GM23248 (cell line): ENCODE measurements around the gene RAI1. TPM values are rescaled to one million over a fixed set of nuclear protein-coding genes. Genes with fewer than 3 reads are reported as not detected.

Source experiments
- DNase-seq: peaks from one replicate; pipeline ENCODE4 v3.0.0-alpha.2; 2015
- H2AFZ ChIP-seq: fragments of 200-600 bp; sonication (generic); 2 replicates; pipeline ENCODE4 v1.6.1; 2016; ENCODE audit warnings: antibody characterized with exemption
- H3F3A ChIP-seq: fragments of 200-600 bp; sonication (generic); 2 replicates; pipeline ENCODE4 v1.6.1; 2016; ENCODE audit warnings: mild to moderate bottlenecking, antibody characterized with exemption, mixed run types; ENCODE audit not compliant: insufficient read depth
- H3K27ac ChIP-seq: fragments of 200-600 bp; sonication (generic); 2 replicates; pipeline ENCODE4 v1.5.1; 2016; ENCODE audit warnings: mild to moderate bottlenecking
- H3K27me3 ChIP-seq: fragments of 200-600 bp; sonication (generic); replicated peaks from 2 replicates; pipeline ENCODE4 v1.6.1; 2016; ENCODE audit warnings: mild to moderate bottlenecking; ENCODE audit not compliant: insufficient read depth
- H3K36me3 ChIP-seq: fragments of 200-600 bp; sonication (generic); 2 replicates; pipeline ENCODE4 v1.6.1; 2016; ENCODE audit warnings: low read depth, mild to moderate bottlenecking
- H3K4me1 ChIP-seq: fragments of 200-600 bp; sonication (generic); 2 replicates; pipeline ENCODE4 v1.6.1; 2016; ENCODE audit warnings: mild to moderate bottlenecking; ENCODE audit not compliant: insufficient read depth
- H3K4me2 ChIP-seq: fragments of 200-600 bp; sonication (generic); one replicate; pipeline ENCODE4 v1.6.1; 2016; ENCODE audit warnings: mild to moderate bottlenecking; ENCODE audit not compliant: unreplicated experiment
- H3K4me3 ChIP-seq: fragments of 200-600 bp; sonication (generic); 2 replicates; pipeline ENCODE4 v1.5.1; 2016; ENCODE audit warnings: mild to moderate bottlenecking
- H3K79me2 ChIP-seq: fragments of 200-600 bp; sonication (generic); 2 replicates; pipeline ENCODE4 v1.6.1; 2016; ENCODE audit warnings: mild to moderate bottlenecking; ENCODE audit not compliant: insufficient read depth
- H3K9ac ChIP-seq: fragments of 200-600 bp; sonication (generic); 2 replicates; pipeline ENCODE4 v1.6.1; 2016; ENCODE audit warnings: mild to moderate bottlenecking
- H3K9me2 ChIP-seq: fragments of 200-600 bp; sonication (generic); 2 replicates; pipeline ENCODE4 v1.6.1; 2016; ENCODE audit warnings: mixed run types, mild to moderate bottlenecking, moderate library complexity; ENCODE audit not compliant: insufficient read depth
- H3K9me3 ChIP-seq: fragments of 200-600 bp; sonication (generic); one replicate; pipeline ENCODE4 v1.6.1; 2017; ENCODE audit warnings: low read depth
- H4K20me1 ChIP-seq: fragments of 200-600 bp; sonication (generic); 2 replicates; pipeline ENCODE4 v1.6.0; 2016; ENCODE audit not compliant: insufficient read depth
- EZH2 ChIP-seq: fragments of 200-600 bp; sonication (generic); IDR thresholded peaks from 2 replicates; pipeline ENCODE4 v1.6.1; 2018; ENCODE audit warnings: antibody characterized with exemption, mild to moderate bottlenecking; ENCODE audit not compliant: insufficient read depth, poor library complexity, severe bottlenecking
- EZH2phosphoT487 ChIP-seq: fragments of 200-600 bp; sonication (generic); IDR thresholded peaks from 2 replicates; pipeline ENCODE4 v1.6.1; 2018; ENCODE audit warnings: antibody characterized with exemption, moderate library complexity, mild to moderate bottlenecking, low read depth; ENCODE audit not compliant: insufficient read depth
- WGBS, 2 experiments: methylation state at CpG; one replicate each; pipeline ENCODE4 v1.1.6; 2015 to 2017; ENCODE audit warnings: low lambda C conversion rate in 2 of 2, low coverage in 1 of 2; ENCODE audit errors: missing lambda C conversion rate in 2 of 2; 5-methylcytosine and 5-hydroxymethylcytosine counted together
- in situ Hi-C: fragments of 300-500 bp; cut with MboI; formaldehyde crosslinking; loops from 2 replicates; pipeline ENCODE4 v1.15.0; 2020
- polyA plus RNA-seq: library from polyadenylated mRNA; unstranded; fragments of >200 nt; fragmentation: Nextera tagmentation; extraction: Ambion mirVana; gene quantifications from 2 replicates; pipeline ENCODE4 v1.2.1, GENCODE V29; 2016
- total RNA-seq: library from RNA; depleted of rRNA; stranded (reverse); fragments of >200 nt; shearing (Covaris generic); gene quantifications from 2 replicates; pipeline ENCODE4 v1.2.3, GENCODE V29; 2014

The RAI1 gene
- total and polyA plus RNA-seq, 2 experiments from 2014 or later, result 5.2 to 9.1 TPM

GRCh38 chr17:17797119-17797809 lies 116.0 kb downstream of the RAI1 start:
- Histone ChIP-seq H3K4me2 (no peak overlapping the region), H3K9ac (no peak overlapping the region), H3K9me2 (no peaks in the 10 kb centered on the region), H2AFZ (no peak overlapping the region), H4K20me1 (no peaks in the 10 kb centered on the region), H3K4me1 (no peaks in the 10 kb centered on the region), H3K79me2 (no peaks in the 10 kb centered on the region), H3K27me3 (no peaks in the 10 kb centered on the region), H3K36me3 (no peaks in the 10 kb centered on the region), H3K4me3 (no peak overlapping the region), H3K27ac (no peak overlapping the region), H3F3A (no peaks in the 10 kb centered on the region), H3K9me3 (no peaks in the 10 kb centered on the region)
- no peak for DNase-seq
- in situ Hi-C loops, result no loop called here
- 91 to 92% methylated on average over 30 of the region's 30 CpGs for WGBS, 2 experiments
- TF ChIP-seq EZH2phosphoT487, result no peak
- TF ChIP-seq EZH2, result no peak

DNA sequence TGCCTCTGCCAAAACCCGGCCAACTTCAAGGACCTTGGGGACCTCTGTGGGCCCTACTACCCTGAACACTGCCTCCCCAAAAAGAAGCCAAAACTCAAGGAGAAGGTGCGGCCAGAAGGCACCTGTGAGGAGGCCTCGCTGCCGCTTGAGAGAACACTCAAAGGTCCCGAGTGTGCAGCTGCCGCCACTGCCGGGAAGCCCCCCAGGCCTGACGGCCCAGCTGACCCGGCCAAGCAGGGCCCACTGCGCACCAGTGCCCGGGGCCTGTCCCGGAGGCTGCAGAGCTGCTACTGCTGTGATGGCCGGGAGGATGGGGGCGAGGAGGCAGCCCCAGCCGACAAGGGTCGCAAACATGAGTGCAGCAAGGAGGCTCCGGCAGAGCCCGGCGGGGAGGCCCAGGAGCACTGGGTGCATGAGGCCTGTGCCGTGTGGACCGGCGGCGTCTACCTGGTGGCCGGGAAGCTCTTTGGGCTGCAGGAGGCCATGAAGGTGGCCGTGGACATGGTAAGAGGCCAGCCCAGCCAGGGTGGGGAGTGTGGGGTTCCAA lies 116.8 kb downstream of the RAI1 start:
- no peaks in the 10 kb centered on the region for H3K27me3 ChIP-seq

GRCh38 chr17:17798573-17799255 lies 117.5 kb downstream of the RAI1 start:
- no peaks in the 10 kb centered on the region for H3K36me3 ChIP-seq
- DNase-seq, result no peak
- H3K27ac ChIP-seq, result no peak overlapping the region
- H3K9me3 ChIP-seq, result no peaks in the 10 kb centered on the region
- no peaks in the 10 kb centered on the region for H3K79me2 ChIP-seq
- no peaks in the 10 kb centered on the region for H3F3A ChIP-seq
- H3K4me3 ChIP-seq, result no peak overlapping the region
- no peak overlapping the region for H2AFZ ChIP-seq
- H3K27me3 ChIP-seq, result no peaks in the 10 kb centered on the region
- H3K9ac ChIP-seq, result no peak overlapping the region
- H3K4me1 ChIP-seq, result no peaks in the 10 kb centered on the region
- WGBS, 2 experiments, result 84 to 85% methylated on average over 15 to 16 of the region's 16 CpGs
- no peak for TF ChIP-seq EZH2phosphoT487
- no peak for TF ChIP-seq EZH2
- no peaks in the 10 kb centered on the region for H3K9me2 ChIP-seq
- no peaks in the 10 kb centered on the region for H4K20me1 ChIP-seq
- no peak overlapping the region for H3K4me2 ChIP-seq
- in situ Hi-C loops, result no loop called here

More for the DNA sequence above, 116.8 kb downstream of the RAI1 start:
- Histone ChIP-seq H3F3A (no peaks in the 10 kb centered on the region), H4K20me1 (no peaks in the 10 kb centered on the region), H3K9me3 (no peaks in the 10 kb centered on the region), H3K4me2 (no peak overlapping the region), H3K9ac (no peak overlapping the region), H3K4me3 (no peak overlapping the region), H3K36me3 (no peaks in the 10 kb centered on the region), H2AFZ (no peak overlapping the region), H3K79me2 (no peaks in the 10 kb centered on the region), H3K27ac (no peak overlapping the region), H3K9me2 (no peaks in the 10 kb centered on the region), H3K4me1 (no peaks in the 10 kb centered on the region)
- DNase-seq, result no peak
- in situ Hi-C loops, result no loop called here
- no peak for TF ChIP-seq EZH2phosphoT487
- TF ChIP-seq EZH2, result no peak
- 88 to 91% methylated on average over 25 of the region's 25 CpGs for WGBS, 2 experiments

GRCh38 chr17:17800504-17801021 lies 119.3 kb downstream of the RAI1 start:
- no peak for DNase-seq
- no peaks in the 10 kb centered on the region for H3F3A ChIP-seq
- H3K27me3 ChIP-seq, result no peaks in the 10 kb centered on the region
- H3K4me1 ChIP-seq, result no peaks in the 10 kb centered on the region
- no peak overlapping the region for H2AFZ ChIP-seq
- no peak overlapping the region for H3K4me3 ChIP-seq
- no peak overlapping the region for H3K27ac ChIP-seq
- TF ChIP-seq EZH2phosphoT487, result no peak
- TF ChIP-seq EZH2, result no peak
- no peaks in the 10 kb centered on the region for H3K9me2 ChIP-seq
- H4K20me1 ChIP-seq, result no peaks in the 10 kb centered on the region
- in situ Hi-C loops, result no loop called here
- H3K9me3 ChIP-seq, result no peaks in the 10 kb centered on the region
- WGBS, 2 experiments, result 95 to 96% methylated on average over 12 of the region's 12 CpGs
- H3K36me3 ChIP-seq, result no peaks in the 10 kb centered on the region
- H3K79me2 ChIP-seq, result no peaks in the 10 kb centered on the region
- no peak overlapping the region for H3K9ac ChIP-seq
- H3K4me2 ChIP-seq, result no peak overlapping the region
